ENCODE measurements around the gene CASK. TPM values are rescaled to one million over a fixed set of nuclear protein-coding genes. Genes with fewer than 3 reads are reported as not detected.
"Not testable (repeated sequence)": the region's sequence is repeated elsewhere in the genome, so short reads cannot be mapped to it uniquely, and the experiment has no call there.

Gene CASK
- total RNA-seq, 4 donors from 2014 or later, result 33.1 to 41.6 (median 36.4) TPM

- no peaks in the 10 kb centered on the region for H3K4me1 ChIP-seq
- 89 to 90% methylated on average over 9 of the region's 9 CpGs for WGBS, 2 donors
Measured at GRCh38 chrX:41514179-41514578, 409.2 kb downstream of the CASK start.

GRCh38 chrX:41512853-41513252 is 410.5 kb downstream of the CASK start:
- H3K4me1 ChIP-seq; H3K27me3 ChIP-seq; H3K4me3 ChIP-seq (replicated peaks in 1 of 3); H3K36me3 ChIP-seq; DNase-seq; intact Hi-C loops (cut with DNase I); H3K9me3 ChIP-seq; H3K27ac ChIP-seq: not testable (repeated sequence)
- 81 to 87% methylated on average over 3 to 5 of the region's 7 CpGs for WGBS, 2 donors

More at GRCh38 chrX:41514179-41514578, 409.2 kb downstream of the CASK start:
- no peak for TF ChIP-seq POLR2A (IDR thresholded peaks at IDR 0.05)
- TF ChIP-seq CTCF (IDR thresholded peaks at IDR 0.05), result no peak
- no peak for DNase-seq
- Histone ChIP-seq H3K27ac (no peak overlapping the region), H3K36me3 (no peaks in the 10 kb centered on the region), H3K4me3 (replicated peaks in 1 of 3) (no peak overlapping the region), H3K9me3 (no peaks in the 10 kb centered on the region), H3K27me3 (no peaks in the 10 kb centered on the region)
- intact Hi-C loops (cut with DNase I), result no loop called here

DNA sequence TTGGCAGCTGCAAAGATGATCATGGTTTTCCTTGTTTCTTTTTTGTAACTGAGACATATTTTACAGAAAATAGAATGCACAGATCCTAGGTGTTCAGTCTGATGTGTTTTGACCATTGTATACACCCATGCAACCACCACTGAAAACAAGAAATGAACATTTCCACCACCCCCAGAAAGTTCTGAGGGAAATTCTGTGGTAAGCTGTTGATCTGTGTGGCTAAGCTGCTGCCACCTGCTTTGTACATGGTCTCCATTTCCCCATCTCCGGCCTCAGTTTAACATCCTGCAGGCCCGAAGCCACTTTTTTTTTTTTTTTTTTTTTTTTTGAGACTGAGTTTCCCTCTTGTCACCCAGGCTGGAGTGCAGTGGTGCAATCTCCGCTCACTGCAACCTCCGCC is 411.0 kb downstream of the CASK start:
- Histone ChIP-seq H3K27ac (no peak overlapping the region), H3K4me1 (no peaks in the 10 kb centered on the region), H3K36me3 (no peaks in the 10 kb centered on the region), H3K27me3 (no peaks in the 10 kb centered on the region), H3K4me3 (replicated peaks in 1 of 3) (no peak overlapping the region), H3K9me3 (no peaks in the 10 kb centered on the region)
- WGBS, 2 donors, result 91 to 92% methylated on average over 4 of the region's 4 CpGs
- DNase-seq, result no peak
- TF ChIP-seq CTCF (IDR thresholded peaks at IDR 0.05), result no peak
- no peak for TF ChIP-seq POLR2A (IDR thresholded peaks at IDR 0.05)
- intact Hi-C loops (cut with DNase I), result no loop called here

GRCh38 chrX:41507919-41508318 is 415.4 kb downstream of the CASK start:
- Histone ChIP-seq H3K27ac (no peak overlapping the region), H3K27me3 (no peaks in the 10 kb centered on the region), H3K36me3 (no peaks in the 10 kb centered on the region), H3K9me3 (no peaks in the 10 kb centered on the region), H3K4me1 (no peaks in the 10 kb centered on the region), H3K4me3 (replicated peaks in 1 of 3) (no peak overlapping the region)
- 93 to 96% methylated on average over 4 of the region's 4 CpGs for WGBS, 2 donors
- DNase-seq, result no peak
- intact Hi-C loops (cut with DNase I), result no loop called here
- TF ChIP-seq CTCF (IDR thresholded peaks at IDR 0.05), result no peak
- no peak for TF ChIP-seq POLR2A (IDR thresholded peaks at IDR 0.05)

DNA sequence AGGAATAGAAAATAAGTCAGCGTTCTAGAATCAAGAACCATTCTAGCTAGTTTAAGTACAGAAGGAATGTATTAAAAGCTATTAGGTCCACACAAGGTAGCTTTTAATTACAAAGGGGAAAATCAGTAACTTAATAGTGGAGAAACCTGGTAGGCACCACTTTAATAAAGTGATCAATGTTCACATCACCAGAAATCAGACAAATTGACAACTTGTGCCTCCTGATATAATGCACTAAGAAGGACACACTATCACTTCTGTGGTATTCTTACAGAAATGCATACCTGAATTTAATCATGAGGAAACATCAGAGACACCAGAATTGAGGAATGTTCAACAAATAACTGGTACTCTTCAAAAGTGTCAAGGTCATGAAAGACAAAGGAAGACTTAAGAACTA is 421.4 kb downstream of the CASK start:
- Histone ChIP-seq H3K4me1 (no peaks in the 10 kb centered on the region), H3K9me3 (no peaks in the 10 kb centered on the region), H3K27ac (no peak overlapping the region), H3K27me3 (no peaks in the 10 kb centered on the region), H3K36me3 (no peaks in the 10 kb centered on the region), H3K4me3 (replicated peaks in 1 of 3) (no peak overlapping the region)
- no peak for DNase-seq
- intact Hi-C loops (cut with DNase I), result no loop called here
- 93 to 96% methylated on average over 1 of the region's 1 CpG for WGBS, 2 donors
- no peak for TF ChIP-seq CTCF (IDR thresholded peaks at IDR 0.05)
- TF ChIP-seq POLR2A (IDR thresholded peaks at IDR 0.05), result no peak

GRCh38 chrX:41499984-41500383 is 423.4 kb downstream of the CASK start:
- Histone ChIP-seq H3K27ac (no peak overlapping the region), H3K36me3 (no peaks in the 10 kb centered on the region), H3K9me3 (no peaks in the 10 kb centered on the region), H3K27me3 (no peaks in the 10 kb centered on the region), H3K4me3 (replicated peaks in 1 of 3) (no peak overlapping the region), H3K4me1 (no peaks in the 10 kb centered on the region)
- intact Hi-C loops (cut with DNase I), result no loop called here
- WGBS, 2 donors, result 71 to 89% methylated on average over 2 of the region's 3 CpGs
- no peak for TF ChIP-seq POLR2A (IDR thresholded peaks at IDR 0.05)
- no peak for TF ChIP-seq CTCF (IDR thresholded peaks at IDR 0.05)
- DNase-seq, result no peak

All from thyroid gland (tissue), 4 donors.